22Rv1 (cell line): ENCODE data around the gene MPL.

Source experiments
- ZFX ChIP-seq: fragments of 450-650 bp; IDR thresholded peaks from 2 replicates; pipeline ENCODE4 v1.6.1; 2017; ENCODE audit warnings: antibody characterized with exemption, borderline replicate concordance
- TF ChIP-seq, protein P1 (sequence below): fragments of 450-650 bp; IDR thresholded peaks from 2 replicates; pipeline ENCODE4 v1.5.1; 2017; ENCODE audit warnings: mild to moderate bottlenecking

DNA sequence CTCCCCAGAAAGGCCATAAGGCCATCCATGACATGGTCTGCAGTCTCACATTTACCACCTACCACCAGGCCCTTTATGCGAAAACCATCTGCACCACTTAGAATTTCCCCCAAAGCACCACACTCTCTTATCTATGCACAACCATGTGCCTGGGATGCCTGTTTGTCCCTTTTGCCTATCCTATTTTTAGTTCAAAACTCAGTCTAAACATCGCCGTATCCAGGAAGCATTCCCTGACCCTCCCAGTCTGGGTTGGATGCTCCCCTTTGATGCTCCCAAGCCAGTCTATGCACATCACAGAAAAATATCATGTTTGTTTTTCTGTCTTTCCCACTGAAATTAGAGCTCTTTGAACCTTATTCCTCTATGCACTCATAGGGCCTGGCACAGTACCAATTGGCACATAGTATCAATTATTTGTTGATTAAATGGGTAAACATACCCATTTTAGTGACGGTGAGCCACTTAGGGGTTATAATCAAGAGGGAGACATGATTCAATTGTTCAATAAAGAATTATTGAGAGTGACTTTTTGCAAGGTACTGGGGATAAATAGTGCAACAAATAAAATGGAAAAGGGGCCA lies 6.7 kb downstream of the MPL start:
- TF ChIP-seq, protein P1, sequence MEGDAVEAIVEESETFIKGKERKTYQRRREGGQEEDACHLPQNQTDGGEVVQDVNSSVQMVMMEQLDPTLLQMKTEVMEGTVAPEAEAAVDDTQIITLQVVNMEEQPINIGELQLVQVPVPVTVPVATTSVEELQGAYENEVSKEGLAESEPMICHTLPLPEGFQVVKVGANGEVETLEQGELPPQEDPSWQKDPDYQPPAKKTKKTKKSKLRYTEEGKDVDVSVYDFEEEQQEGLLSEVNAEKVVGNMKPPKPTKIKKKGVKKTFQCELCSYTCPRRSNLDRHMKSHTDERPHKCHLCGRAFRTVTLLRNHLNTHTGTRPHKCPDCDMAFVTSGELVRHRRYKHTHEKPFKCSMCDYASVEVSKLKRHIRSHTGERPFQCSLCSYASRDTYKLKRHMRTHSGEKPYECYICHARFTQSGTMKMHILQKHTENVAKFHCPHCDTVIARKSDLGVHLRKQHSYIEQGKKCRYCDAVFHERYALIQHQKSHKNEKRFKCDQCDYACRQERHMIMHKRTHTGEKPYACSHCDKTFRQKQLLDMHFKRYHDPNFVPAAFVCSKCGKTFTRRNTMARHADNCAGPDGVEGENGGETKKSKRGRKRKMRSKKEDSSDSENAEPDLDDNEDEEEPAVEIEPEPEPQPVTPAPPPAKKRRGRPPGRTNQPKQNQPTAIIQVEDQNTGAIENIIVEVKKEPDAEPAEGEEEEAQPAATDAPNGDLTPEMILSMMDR = no peak
- TF ChIP-seq ZFX = no peak
